ENCODE results near the gene OR5M8.

OR5M8 gene

GRCh38 chr11:56491270-56491669 is at the start of gene OR5M8:
OR5M8 (minus strand) TSS chr11:56491370; CDS start chr11:56491370, 0 bp downstream.
- DNase-seq, result no peak

GRCh38 chr11:56533054-56533740 is 42.0 kb upstream of the OR5M8 start:
- DNase-seq, result no peak

GRCh38 chr11:56531856-56532255 is 40.7 kb upstream of the OR5M8 start:
- no peak for DNase-seq

GRCh38 chr11:56522008-56522407 is 30.8 kb upstream of the OR5M8 start:
- no peak for DNase-seq

GRCh38 chr11:56513280-56513679 is 22.1 kb upstream of the OR5M8 start:
- no peak for DNase-seq

- DNase-seq, result no peak
Observed at GRCh38 chr11:56509439-56509838, 18.3 kb upstream of the OR5M8 start.

- DNase-seq, result no peak
Observed at GRCh38 chr11:56497010-56497409, 5.8 kb upstream of the OR5M8 start.

- DNase-seq, result no peak
Observed at GRCh38 chr11:56495117-56495516, 3.9 kb upstream of the OR5M8 start.

- DNase-seq, result no peak
Observed at GRCh38 chr11:56486801-56487200, 4.4 kb downstream of the OR5M8 start.

GRCh38 chr11:56474729-56475235 is 16.4 kb downstream of the OR5M8 start:
- DNase-seq, result no peak

GRCh38 chr11:56473252-56473651 is 17.9 kb downstream of the OR5M8 start, which contains the start of gene OR5M3:
OR5M3 (minus strand) TSS chr11:56473352; CDS start chr11:56470497, 2,855 bp downstream.
- DNase-seq, result no peak

- DNase-seq, result no peak
Observed at GRCh38 chr11:56457076-56457475, 34.1 kb downstream of the OR5M8 start.

- no peak for DNase-seq
Observed at GRCh38 chr11:56453521-56453920, 37.6 kb downstream of the OR5M8 start.

Data from midbrain (tissue), 1 donor.